ENCODE data around the gene LRRC75B.

DNA sequence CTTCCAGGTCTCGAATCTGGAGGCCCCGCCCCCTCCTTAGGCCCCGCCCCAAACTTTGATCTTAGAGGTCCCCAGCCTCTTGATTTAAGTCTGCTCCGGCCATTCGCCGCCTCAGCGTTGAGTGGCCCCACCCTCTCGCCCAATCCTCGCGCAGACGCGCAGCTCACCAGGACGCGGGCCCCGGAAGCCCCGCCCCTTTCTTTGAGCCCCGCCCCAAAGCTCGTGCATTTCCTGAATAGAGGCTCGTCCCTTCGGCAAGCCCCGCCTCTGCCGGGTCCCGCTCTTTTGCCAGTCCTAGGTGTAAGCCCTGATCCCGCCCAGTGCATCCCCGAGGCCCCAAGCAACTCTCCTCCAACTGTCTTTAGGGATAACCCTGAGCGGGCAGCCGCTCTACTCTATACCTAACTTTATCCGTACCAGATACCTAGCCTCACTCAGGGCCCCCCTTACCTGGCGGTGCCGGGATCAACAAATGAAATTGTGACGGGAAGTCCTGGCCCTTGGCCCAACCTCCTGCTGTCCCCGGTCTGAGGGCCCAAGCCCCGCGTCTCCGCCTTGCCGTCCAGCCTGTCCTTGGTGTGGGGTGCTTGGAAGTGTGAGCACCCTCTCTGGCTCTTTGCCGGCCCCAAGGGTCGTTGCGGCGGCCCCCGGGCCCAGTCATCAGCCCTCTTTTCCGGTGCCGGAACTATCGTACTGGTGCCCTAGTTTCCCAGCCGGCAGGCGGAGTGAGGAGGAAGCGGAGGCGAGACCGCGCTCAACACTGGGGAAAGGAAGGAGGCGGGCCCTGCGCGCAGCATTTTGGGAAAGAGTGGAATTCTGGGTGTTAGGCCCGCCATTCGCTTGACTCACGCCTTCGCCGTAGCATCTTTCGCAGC lies 37.5 kb downstream of the LRRC75B start, which contains the start of gene SNRPD3:
- TF ChIP-seq, protein P1, sequence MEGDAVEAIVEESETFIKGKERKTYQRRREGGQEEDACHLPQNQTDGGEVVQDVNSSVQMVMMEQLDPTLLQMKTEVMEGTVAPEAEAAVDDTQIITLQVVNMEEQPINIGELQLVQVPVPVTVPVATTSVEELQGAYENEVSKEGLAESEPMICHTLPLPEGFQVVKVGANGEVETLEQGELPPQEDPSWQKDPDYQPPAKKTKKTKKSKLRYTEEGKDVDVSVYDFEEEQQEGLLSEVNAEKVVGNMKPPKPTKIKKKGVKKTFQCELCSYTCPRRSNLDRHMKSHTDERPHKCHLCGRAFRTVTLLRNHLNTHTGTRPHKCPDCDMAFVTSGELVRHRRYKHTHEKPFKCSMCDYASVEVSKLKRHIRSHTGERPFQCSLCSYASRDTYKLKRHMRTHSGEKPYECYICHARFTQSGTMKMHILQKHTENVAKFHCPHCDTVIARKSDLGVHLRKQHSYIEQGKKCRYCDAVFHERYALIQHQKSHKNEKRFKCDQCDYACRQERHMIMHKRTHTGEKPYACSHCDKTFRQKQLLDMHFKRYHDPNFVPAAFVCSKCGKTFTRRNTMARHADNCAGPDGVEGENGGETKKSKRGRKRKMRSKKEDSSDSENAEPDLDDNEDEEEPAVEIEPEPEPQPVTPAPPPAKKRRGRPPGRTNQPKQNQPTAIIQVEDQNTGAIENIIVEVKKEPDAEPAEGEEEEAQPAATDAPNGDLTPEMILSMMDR (conservative IDR thresholded peaks at IDR 0.05; ENCODE audit: low read depth, low read length): no peak
- TF ChIP-seq EZH2 (IDR thresholded peaks at IDR 0.05; ENCODE audit: borderline replicate concordance, low read depth, low read length, poor library complexity, severe bottlenecking): no peak
